IPS DF 6.9 (cell line): Measurements from ENCODE around the gene AHNAK.
"Not testable (repeated sequence)": the region's sequence is repeated elsewhere in the genome, so short reads cannot be mapped to it uniquely, and the experiment has no call there.

Experiments used
- DNase-seq: peaks from one replicate; pipeline ENCODE4 v3.0.0-alpha.2; 2013; ENCODE audit warnings: low read depth, low spot score
- H3K27ac ChIP-seq: one replicate; pipeline ENCODE4 v1.5.1; 2013; ENCODE audit warnings: low read length, control low read depth
- H3K27me3 ChIP-seq: 2 replicates; pipeline ENCODE4 v1.6.1; 2013; ENCODE audit warnings: mild to moderate bottlenecking, low read length; ENCODE audit not compliant: control insufficient read depth, insufficient read depth
- H3K36me3 ChIP-seq: 2 replicates; pipeline ENCODE4 v1.6.1; 2013; ENCODE audit warnings: low read length; ENCODE audit not compliant: control insufficient read depth, insufficient read depth
- H3K4me1 ChIP-seq: 2 replicates; pipeline ENCODE4 v1.6.1; 2013; ENCODE audit warnings: low read length; ENCODE audit not compliant: control insufficient read depth, insufficient read depth
- H3K4me3 ChIP-seq: 2 replicates; pipeline ENCODE4 v1.5.1; 2013; ENCODE audit warnings: mild to moderate bottlenecking, low read length
- H3K9me3 ChIP-seq: 2 replicates; pipeline ENCODE4 v1.6.1; 2013; ENCODE audit warnings: low read length, inconsistent platforms; ENCODE audit not compliant: control insufficient read depth, insufficient read depth
- WGBS: extraction: QIAGEN DNeasy Blood & Tissue Kit; methylation state at CpG from one replicate; pipeline ENCODE4 v1.1.7; 2013; ENCODE audit warnings: mixed read lengths, missing lambda C conversion rate; ENCODE audit not compliant: insufficient read length, insufficient coverage; 5-methylcytosine and 5-hydroxymethylcytosine counted together

Gene AHNAK

GRCh38 chr11:62546244-62546928 lies at the start of gene AHNAK:
Gene AHNAK (minus strand): TSS chr11:62546806. CDS start chr11:62536098, 10,708 bp downstream.
- H3K27ac ChIP-seq, result no peak within 1 kb of the TSS
- no CpG with 5 or more reads among the region's 69 CpGs for WGBS
- peaks cover 38% of the 10 kb centered on the region for H3K27me3 ChIP-seq
- H3K9me3 ChIP-seq, result no peaks in the 10 kb centered on the region
- peak within 1 kb of the TSS; percentile 59 for H3K4me3 ChIP-seq
- H3K4me1 ChIP-seq, result 0 out of 2 replicates have a peak, but pooled peaks cover 1% of the 10 kb centered on the region
- DNase-seq, result no peak
- no peaks in the 10 kb centered on the region for H3K36me3 ChIP-seq

DNA sequence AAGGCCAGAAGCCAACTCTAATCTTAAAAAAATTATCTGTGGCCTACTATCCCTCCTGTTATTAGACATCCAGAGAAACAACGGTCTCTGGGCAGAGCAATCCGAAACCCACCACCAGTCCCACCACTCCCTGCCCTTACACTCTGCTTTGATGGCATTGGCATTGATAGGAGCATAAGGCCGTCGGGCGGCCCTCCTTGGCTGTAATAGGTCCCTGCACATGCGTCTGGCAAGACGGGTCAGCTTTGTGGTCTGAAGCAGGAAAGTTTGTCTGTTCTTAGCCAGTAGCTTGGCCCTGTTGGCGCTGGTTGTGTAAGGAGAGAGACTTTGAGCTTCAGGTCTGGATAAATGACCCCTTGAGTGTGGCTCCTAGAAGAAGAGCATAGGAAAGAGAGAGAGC lies 48.5 kb upstream of the AHNAK start:
- Histone ChIP-seq H3K4me3 (no peak overlapping the region), H3K27ac (no peak overlapping the region), H3K36me3 (peaks cover 38% of the 10 kb centered on the region), H3K27me3 (no peaks in the 10 kb centered on the region), H3K9me3 (no peaks in the 10 kb centered on the region), H3K4me1 (peaks cover 7% of the 10 kb centered on the region; the same call in 1 of the 2 replicates)
- no peak for DNase-seq
- no CpG with 5 or more reads among the region's 8 CpGs for WGBS

DNA sequence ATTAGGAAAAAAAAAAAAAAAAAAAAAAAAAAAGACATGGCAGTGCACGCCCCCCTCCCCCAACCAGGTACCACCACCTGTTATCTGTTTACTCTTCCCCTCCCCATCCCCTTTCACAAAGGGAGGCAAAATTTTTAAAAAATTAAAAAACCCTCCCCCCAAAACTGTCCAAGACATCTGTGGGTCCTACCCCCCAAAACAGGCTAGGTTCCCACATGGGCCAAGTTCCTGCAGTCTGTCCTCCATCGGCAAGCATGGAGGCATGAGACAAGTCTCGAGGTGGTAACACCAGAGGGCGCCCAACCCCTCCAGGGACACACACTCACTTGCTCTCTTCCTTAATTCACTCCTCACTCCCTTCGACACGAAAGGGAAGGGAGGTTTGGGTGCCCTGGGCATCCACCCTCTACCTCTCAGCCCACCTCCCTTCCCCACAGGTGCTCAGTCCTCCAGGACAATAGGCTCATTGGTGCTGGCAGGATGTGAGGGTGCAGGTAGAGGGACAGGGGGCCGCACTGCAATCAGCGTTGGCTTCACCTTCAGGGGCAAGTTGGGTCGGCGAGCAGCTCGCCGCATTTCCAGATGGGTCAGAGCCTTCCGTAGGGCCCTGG lies 46.9 kb upstream of the AHNAK start:
- WGBS, result no CpG with 5 or more reads among the region's 13 CpGs
- Histone ChIP-seq H3K4me1 (peaks cover 3% of the 10 kb centered on the region; the same call in 1 of the 2 replicates), H3K27ac (no peak overlapping the region), H3K36me3 (peaks cover 41% of the 10 kb centered on the region), H3K4me3 (no peak overlapping the region), H3K27me3 (no peaks in the 10 kb centered on the region), H3K9me3 (no peaks in the 10 kb centered on the region)
- no peak for DNase-seq

- WGBS, result no CpG with 5 or more reads among the region's 8 CpGs
- peaks cover 3% of the 10 kb centered on the region; the same call in 1 of the 2 replicates for H3K4me1 ChIP-seq
- no peak for DNase-seq
- H3K27me3 ChIP-seq, result no peaks in the 10 kb centered on the region
- H3K4me3 ChIP-seq, result no peak overlapping the region
- H3K27ac ChIP-seq, result no peak overlapping the region
- no peaks in the 10 kb centered on the region for H3K9me3 ChIP-seq
- peaks cover 38% of the 10 kb centered on the region for H3K36me3 ChIP-seq
Measured at GRCh38 chr11:62592989-62593421, 46.4 kb upstream of the AHNAK start.

GRCh38 chr11:62592146-62592815 lies 45.7 kb upstream of the AHNAK start:
- DNase-seq, result no peak
- Histone ChIP-seq H3K4me1 (peaks cover 3% of the 10 kb centered on the region; the same call in 1 of the 2 replicates), H3K27me3 (no peaks in the 10 kb centered on the region), H3K27ac (no peak overlapping the region), H3K4me3 (peak overlapping the region; percentile 52; the same call in 1 of the 2 replicates), H3K36me3 (peaks cover 30% of the 10 kb centered on the region), H3K9me3 (no peaks in the 10 kb centered on the region)
- WGBS, result no CpG with 5 or more reads among the region's 17 CpGs

DNA sequence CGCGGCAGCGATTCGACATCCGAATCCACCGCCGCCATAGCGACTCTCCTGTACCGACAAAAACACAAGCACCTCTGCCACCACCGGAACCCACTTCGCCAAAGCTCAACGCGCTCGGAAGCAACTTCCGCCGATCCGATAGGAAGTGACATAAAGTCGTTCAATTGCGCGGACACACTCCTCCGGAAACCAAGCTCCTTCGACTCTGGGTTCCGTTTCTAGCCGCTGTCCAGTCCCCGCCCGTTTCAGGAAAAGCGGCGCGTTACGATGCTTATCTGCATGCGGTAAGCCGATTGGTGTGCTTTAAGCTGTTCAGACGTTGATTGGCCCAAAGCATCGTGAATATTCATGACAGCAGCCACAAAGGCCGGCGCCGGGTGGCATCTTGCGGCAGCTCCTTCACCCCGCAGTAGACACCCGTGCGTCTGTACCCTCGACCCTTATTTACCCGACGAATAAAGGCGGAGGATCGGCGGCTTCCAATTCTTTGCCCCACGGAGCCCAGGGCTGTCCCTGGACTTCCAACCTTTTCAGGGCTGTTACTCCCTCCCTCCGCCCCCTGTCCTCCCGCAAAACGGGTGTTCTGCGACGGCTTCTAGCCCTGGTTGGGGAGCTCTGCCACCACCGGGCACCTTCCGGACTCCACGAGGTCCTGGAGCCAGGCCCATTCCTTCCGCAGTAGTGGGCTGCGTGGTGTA lies 45.0 kb upstream of the AHNAK start, which contains the start of gene TUT1:
TUT1 (minus strand) TSS at position 76 of the 698 bp plus-strand sequence; CDS start at position 38, 38 bp downstream.
- H3K4me3 ChIP-seq, result peak within 1 kb of the TSS; percentile 75; the same call in 1 of the 2 replicates
- peak; percentile 98 for DNase-seq
- no CpG with 5 or more reads among the region's 58 CpGs for WGBS
- no peak within 1 kb of the TSS for H3K27ac ChIP-seq
- peaks cover 3% of the 10 kb centered on the region; the same call in 1 of the 2 replicates for H3K4me1 ChIP-seq
- no peaks in the 10 kb centered on the region for H3K27me3 ChIP-seq
- H3K36me3 ChIP-seq, result peaks cover 27% of the 10 kb centered on the region
- no peaks in the 10 kb centered on the region for H3K9me3 ChIP-seq

DNA sequence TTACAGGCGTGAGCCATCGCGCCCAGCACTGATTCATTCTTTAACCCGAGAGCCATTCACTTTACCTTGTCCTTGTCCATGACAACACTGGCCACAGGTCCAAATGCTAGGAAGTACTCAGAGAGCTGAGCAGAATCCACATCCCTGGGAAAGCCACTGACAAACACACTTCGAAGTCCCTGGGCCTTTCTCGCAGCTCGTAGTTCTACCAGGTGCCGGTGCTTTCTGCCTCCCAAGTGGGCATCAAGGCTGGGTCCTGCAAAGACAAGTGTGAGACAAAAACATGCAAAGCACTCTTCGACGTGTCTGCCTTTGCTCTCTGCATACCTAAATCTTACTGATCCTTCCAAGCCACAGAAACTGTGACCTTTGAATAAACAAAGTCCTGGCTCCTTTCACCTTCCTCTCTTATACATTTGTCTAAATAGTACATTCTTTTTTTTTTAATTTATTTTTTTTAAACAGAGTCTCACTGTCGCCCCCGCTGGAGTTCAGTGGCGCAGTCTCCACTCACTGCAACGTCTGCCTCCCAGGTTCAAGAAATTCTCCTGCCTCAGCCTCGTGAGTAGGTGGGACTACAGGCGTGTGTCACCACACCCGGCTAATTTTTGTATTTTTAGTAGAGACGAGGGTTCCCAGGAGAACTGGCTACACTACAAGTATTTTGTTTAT lies 42.5 kb upstream of the AHNAK start:
- Histone ChIP-seq H3K4me1 (peaks cover 3% of the 10 kb centered on the region; the same call in 1 of the 2 replicates), H3K36me3 (peaks cover 13% of the 10 kb centered on the region), H3K27me3 (no peaks in the 10 kb centered on the region), H3K9me3 (no peaks in the 10 kb centered on the region), H3K27ac (no peak overlapping the region), H3K4me3 (no peak overlapping the region)
- DNase-seq, result no peak
- WGBS, result no CpG with 5 or more reads among the region's 18 CpGs

DNA sequence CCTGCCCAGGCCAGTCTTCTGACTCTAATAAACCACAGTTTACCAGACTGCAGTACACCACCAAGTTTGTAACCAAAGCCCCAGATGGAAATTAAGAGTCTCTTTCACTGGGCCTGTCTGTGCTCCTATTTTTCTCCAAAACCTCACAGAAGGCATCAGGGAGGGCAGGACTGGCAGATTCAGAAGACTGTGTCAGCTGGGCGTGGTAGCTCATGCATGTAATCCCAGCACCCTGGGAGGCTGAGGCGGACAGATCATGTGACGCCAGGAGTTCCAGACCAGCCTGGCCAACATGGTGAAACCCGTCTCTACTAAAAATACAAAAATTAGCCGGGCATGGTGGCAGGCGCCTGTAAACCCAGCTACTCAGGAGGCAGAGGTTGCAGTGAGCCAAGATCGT lies 38.8 kb upstream of the AHNAK start:
- H3K9me3 ChIP-seq, DNase-seq, H3K27ac ChIP-seq, H3K27me3 ChIP-seq, H3K36me3 ChIP-seq, H3K4me3 ChIP-seq, H3K4me1 ChIP-seq: not testable (repeated sequence)
- no CpG with 5 or more reads among the region's 7 CpGs for WGBS

- not testable (repeated sequence) for H3K27ac ChIP-seq, DNase-seq, H3K4me3 ChIP-seq, H3K4me1 ChIP-seq, H3K27me3 ChIP-seq, H3K9me3 ChIP-seq
- H3K36me3 ChIP-seq, result peaks cover 10% of the 10 kb centered on the region; the same call in 1 of the 2 replicates
- no CpG with 5 or more reads among the region's 4 CpGs for WGBS
Measured at GRCh38 chr11:62581735-62582134, 35.1 kb upstream of the AHNAK start.
